GM10847 (cell line): ENCODE results near the gene KCNMA1.

Experiments used
- POLR2A ChIP-seq: IDR thresholded peaks from 2 replicates; pipeline ENCODE4 v1.6.1; 2011; ENCODE audit not compliant: insufficient read length; ENCODE audit errors: extremely low read depth

Gene KCNMA1

GRCh38 chr10:77045085-77045484, 592.5 kb downstream of the KCNMA1 start:
- no peak for TF ChIP-seq POLR2A

DNA sequence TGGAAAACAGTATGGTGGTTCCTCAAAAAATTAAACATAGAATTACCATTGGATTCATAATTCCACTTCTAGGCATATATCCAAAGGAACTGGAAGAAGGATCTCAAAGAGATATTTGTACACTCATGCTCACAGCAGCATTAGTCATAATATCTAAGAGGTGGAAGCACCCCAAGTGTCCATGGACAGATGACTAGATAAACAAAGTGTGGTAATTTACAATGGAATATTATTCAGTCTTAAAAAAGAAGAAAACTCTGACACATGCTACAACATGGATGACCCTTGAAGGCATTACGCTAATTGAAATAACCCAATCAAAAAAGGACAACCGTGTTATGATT, 594.2 kb downstream of the KCNMA1 start:
- no peak for TF ChIP-seq POLR2A

DNA sequence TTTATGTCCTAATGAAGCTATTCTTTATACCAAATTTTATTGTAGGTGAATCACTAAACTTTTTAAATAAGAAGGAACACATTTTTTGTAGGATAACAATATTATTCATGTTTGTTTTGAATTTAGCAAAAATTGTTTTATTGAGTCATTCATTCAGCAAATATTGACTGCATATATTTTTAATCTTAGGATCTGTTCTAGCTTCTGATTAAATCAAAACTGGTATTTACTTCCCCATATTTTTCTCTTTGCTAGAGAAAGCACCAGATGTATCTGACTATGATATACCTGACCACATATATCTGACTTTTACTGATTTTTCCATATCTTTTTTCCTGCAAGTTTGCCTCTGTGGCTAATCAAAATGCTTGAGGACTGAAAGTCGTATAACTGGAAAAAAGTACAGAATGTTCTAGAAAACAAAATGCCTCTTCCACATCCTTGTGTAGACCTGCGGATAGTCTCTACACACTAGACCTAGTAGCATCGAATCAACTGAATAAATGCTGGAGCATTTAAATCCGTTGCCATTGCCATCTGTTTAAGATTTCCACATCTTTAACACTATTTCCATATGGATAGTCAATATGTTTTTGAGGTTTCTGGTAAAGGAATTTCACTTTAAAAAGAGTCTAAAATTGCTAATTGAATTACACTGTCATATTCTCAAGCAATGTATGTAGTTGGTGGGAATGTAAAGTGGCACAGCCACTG, 594.7 kb downstream of the KCNMA1 start:
- no peak for TF ChIP-seq POLR2A

DNA sequence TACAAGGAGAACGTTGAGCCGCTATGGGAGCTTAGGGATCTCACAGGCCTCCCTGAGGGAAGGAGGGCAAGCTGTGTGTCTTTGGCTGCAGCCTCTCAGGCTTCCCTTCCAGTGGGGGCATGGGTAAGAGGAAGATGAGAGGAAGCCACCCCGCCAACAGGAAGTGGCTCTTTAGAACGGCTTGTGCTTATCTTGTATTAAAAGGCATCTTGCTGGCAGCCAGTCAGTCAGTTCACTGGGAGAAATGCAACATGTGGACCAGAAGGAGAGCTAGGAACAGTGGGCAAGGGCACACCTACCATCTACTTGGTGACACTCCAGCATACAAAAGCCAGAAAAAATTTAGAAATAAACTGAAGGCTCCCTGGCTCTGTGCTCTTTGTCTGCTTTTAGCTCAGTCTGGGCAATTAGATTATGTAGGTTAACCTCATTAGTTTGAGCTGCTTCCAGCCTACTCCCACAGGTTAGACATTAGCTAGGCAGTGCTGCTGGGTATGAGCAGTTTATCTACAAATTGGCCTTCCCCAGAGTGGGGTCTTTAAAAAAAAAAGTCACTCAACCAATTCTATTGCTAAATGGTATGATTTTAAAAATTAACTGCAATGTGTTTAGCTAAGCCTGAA, 595.9 kb downstream of the KCNMA1 start:
- no peak for TF ChIP-seq POLR2A

- no peak for TF ChIP-seq POLR2A
These were observed 599.2 kb downstream of the KCNMA1 start for GRCh38 chr10:77038407-77038806.

GRCh38 chr10:77037735-77038403, 599.7 kb downstream of the KCNMA1 start:
- TF ChIP-seq POLR2A, result no peak

DNA sequence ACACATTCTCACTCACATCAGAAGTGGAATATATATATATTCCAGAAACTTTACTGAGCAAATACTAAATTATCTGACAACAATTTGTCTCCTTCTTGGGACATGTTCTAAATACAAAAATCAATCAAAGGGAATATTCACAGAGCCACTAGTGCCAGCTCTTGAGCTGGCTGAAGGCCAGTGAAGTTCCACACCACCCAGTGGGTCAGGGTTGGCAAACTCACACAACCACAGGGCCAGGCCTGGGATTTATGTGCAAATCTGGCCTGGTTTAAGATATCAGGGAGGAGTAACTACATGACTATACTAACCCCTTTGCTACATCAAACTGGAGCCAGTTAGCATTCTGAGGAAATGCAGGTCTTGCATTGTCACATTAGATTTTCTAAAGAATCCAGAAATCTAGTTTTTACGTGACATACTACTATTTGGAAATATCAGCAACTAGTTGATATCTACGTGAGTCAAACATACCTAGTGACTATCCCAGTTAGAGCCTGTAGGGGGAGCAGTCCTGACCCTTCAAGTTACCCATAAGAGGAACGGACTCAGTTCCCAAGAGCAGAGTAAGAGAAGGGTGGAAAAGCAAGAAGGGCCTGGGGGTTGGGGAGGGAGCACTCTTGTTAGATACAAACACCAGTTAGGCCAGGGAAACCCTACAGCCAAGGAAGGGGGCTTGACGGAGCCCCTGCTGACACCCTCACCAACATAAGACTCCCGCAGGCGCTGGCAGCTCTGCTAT, 600.4 kb downstream of the KCNMA1 start:
- TF ChIP-seq POLR2A, result no peak

GRCh38 chr10:77036276-77036675, 601.3 kb downstream of the KCNMA1 start:
- no peak for TF ChIP-seq POLR2A

GRCh38 chr10:77034795-77035194, 602.8 kb downstream of the KCNMA1 start:
- no peak for TF ChIP-seq POLR2A

DNA sequence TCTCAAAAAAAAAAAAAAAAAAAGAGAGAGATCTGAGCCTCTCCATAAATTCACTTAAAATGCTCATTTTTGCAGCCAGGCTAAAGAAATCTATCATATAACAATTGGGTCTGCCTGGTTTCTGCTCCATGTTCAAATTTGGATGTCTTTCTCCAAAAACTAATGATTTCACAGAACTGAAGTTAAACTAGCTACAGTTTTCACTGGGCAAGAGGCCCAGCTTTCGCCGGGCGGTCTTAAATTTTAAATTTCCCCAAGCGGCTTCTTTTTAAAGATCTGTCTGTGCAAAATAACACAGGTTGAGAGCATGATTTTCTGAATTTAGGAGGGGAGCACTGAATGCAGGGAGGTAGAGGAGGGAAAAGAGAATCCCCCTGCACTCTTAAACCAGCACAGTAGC, 603.4 kb downstream of the KCNMA1 start:
- no peak for TF ChIP-seq POLR2A

GRCh38 chr10:77032188-77032570, 605.4 kb downstream of the KCNMA1 start:
- TF ChIP-seq POLR2A, result no peak

GRCh38 chr10:77031531-77032187, 605.9 kb downstream of the KCNMA1 start:
- no peak for TF ChIP-seq POLR2A

DNA sequence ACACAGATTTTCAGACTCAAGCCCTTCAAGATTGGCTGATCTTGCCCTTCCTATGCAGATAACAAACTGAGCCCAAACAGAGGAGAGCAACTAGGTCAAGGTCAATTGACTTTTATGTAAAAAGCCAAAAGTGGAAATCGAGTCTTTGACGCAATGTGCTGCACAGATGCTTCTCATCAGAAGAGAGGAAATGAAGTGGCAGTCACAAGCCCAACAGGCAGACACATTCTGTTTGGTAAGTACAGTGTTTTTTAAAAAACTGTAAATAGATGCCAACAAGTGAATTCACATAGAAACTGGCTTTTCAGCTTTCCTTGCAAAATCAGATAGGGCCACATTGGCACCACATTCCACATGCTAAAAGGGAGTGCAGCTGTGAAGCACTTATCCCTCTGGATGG, 606.6 kb downstream of the KCNMA1 start:
- TF ChIP-seq POLR2A, result no peak

DNA sequence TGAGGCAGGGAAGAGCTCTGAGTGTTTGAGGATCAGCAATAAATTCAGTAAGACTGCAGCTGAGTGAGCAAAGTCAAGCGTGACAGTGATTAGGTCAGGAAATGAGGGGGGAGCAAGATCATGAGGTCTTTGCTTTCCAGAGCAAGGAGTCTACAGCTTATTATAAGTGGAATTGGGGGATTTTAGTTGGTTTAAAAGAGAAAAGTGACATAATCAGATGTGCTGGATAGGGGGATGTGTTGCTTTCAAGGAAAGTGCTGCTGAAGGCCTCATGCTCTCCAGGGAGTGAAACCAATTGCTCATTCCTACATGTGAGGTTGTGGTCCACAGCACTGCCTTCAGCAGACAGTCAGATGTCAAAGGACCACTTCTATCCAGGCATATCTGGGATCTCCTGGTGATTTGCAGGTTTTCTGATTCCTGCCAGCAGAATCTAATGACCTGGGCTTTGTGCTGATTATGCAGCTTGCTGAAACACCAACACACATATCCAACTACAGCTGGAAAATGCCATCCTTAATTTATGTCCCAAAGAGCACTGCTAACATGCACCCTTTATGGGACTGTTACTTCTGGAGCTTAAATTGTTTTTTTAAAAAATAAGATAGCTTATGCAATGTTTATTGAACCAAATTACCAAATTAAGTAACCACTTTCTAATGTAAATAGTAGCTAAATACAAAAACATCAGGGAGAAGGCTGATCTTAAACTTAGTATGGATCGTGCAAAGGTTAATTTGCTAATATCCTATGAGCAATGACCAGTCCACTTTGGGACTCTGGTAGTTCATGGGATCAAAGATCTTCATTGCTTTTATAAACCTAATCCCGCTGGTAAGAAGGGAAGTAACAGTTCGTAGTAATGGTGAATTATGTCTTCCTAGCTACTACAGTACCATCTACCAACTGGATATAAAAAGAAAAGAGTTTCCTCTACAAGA, 607.6 kb downstream of the KCNMA1 start:
- no peak for TF ChIP-seq POLR2A
